Trophoblast cell (in vitro differentiated cells and primary cell): ENCODE measurements around the gene AHI1.
A peak's percentile ranks its signal among the peaks of the same experiment; 100 is the strongest.

Experiments
- DNase-seq, 2 donors: peaks; one replicate each; pipeline ENCODE4 v3.0.0-alpha.2; 2016
- H2AFZ ChIP-seq: 2 replicates; pipeline ENCODE4 v1.6.1; 2013; ENCODE audit warnings: low read length, moderate library complexity, mild to moderate bottlenecking; ENCODE audit not compliant: insufficient read depth, poor library complexity
- H2AK5ac ChIP-seq: 2 replicates; pipeline ENCODE4 v1.6.1; 2013; ENCODE audit warnings: mild to moderate bottlenecking, low read length
- H2BK120ac ChIP-seq: 2 replicates; pipeline ENCODE4 v1.6.1; 2013; ENCODE audit warnings: low read length, mild to moderate bottlenecking, moderate library complexity; ENCODE audit not compliant: insufficient read depth, poor library complexity
- H2BK12ac ChIP-seq: 2 replicates; pipeline ENCODE4 v1.6.1; 2013; ENCODE audit warnings: mild to moderate bottlenecking, low read length, moderate library complexity
- H2BK5ac ChIP-seq: 2 replicates; pipeline ENCODE4 v1.6.1; 2013; ENCODE audit warnings: low read length, low read depth, moderate library complexity, mild to moderate bottlenecking; ENCODE audit not compliant: poor library complexity
- H3K14ac ChIP-seq: 2 replicates; pipeline ENCODE4 v1.6.1; 2013; ENCODE audit warnings: mild to moderate bottlenecking, low read length
- H3K18ac ChIP-seq: 2 replicates; pipeline ENCODE4 v1.6.1; 2013; ENCODE audit warnings: mild to moderate bottlenecking, low read length
- H3K23ac ChIP-seq: 2 replicates; pipeline ENCODE4 v1.6.1; 2013; ENCODE audit warnings: low read length
- H3K27ac ChIP-seq: 2 replicates; pipeline ENCODE4 v1.5.1; 2013; ENCODE audit warnings: low read depth, mild to moderate bottlenecking, inconsistent platforms, low read length, moderate library complexity
- H3K27me3 ChIP-seq: 2 replicates; pipeline ENCODE4 v1.6.1; 2013; ENCODE audit warnings: inconsistent platforms, mild to moderate bottlenecking, low read length, moderate library complexity; ENCODE audit not compliant: insufficient read depth
- H3K36me3 ChIP-seq, 2 experiments: 1 replicate in 1 of 2; 2 replicates in 1 of 2; pipeline ENCODE4 v1.6.1; 2013; ENCODE audit warnings: low read length in 2 of 2, mild to moderate bottlenecking in 2 of 2, moderate library complexity in 1 of 2; ENCODE audit not compliant: insufficient read depth in 2 of 2, control insufficient read depth in 1 of 2
- H3K4ac ChIP-seq: 2 replicates; pipeline ENCODE4 v1.6.1; 2013; ENCODE audit warnings: low read depth, mild to moderate bottlenecking, low read length, moderate library complexity
- H3K4me1 ChIP-seq, 2 experiments: 1 replicate in 1 of 2; 2 replicates in 1 of 2; pipeline ENCODE4 v1.6.1; 2013; ENCODE audit warnings: low read length in 2 of 2, mild to moderate bottlenecking in 2 of 2, moderate library complexity in 1 of 2; ENCODE audit not compliant: insufficient read depth in 2 of 2, control insufficient read depth in 1 of 2
- H3K4me2 ChIP-seq: 2 replicates; pipeline ENCODE4 v1.6.1; 2013; ENCODE audit warnings: inconsistent platforms, mild to moderate bottlenecking, low read length, moderate library complexity
- H3K4me3 ChIP-seq: 2 replicates; pipeline ENCODE4 v1.5.1; 2013; ENCODE audit warnings: mild to moderate bottlenecking, low read depth, low read length, inconsistent platforms
- H3K79me1 ChIP-seq: one replicate; pipeline ENCODE4 v1.6.1; 2013; ENCODE audit warnings: low read length
- H3K79me2 ChIP-seq: 2 replicates; pipeline ENCODE4 v1.6.1; 2013; ENCODE audit warnings: low read length, mild to moderate bottlenecking; ENCODE audit not compliant: control insufficient read depth, insufficient read depth, poor library complexity
- H3K9ac ChIP-seq: 2 replicates; pipeline ENCODE4 v1.6.1; 2013; ENCODE audit warnings: mild to moderate bottlenecking, low read length
- H3K9me3 ChIP-seq: 2 replicates; pipeline ENCODE4 v1.6.1; 2013; ENCODE audit warnings: low read depth, mild to moderate bottlenecking, control low read depth, inconsistent platforms, low read length; ENCODE audit not compliant: insufficient read depth
- H4K12ac ChIP-seq: 2 replicates; pipeline ENCODE4 v1.6.1; 2013; ENCODE audit warnings: low read depth, mild to moderate bottlenecking, low read length, moderate library complexity
- H4K8ac ChIP-seq: 2 replicates; pipeline ENCODE4 v1.6.1; 2013; ENCODE audit warnings: low read depth, mild to moderate bottlenecking, low read length, moderate library complexity
- H4K91ac ChIP-seq: one replicate; pipeline ENCODE4 v1.6.1; 2013; ENCODE audit warnings: low read depth, mild to moderate bottlenecking, low read length, moderate library complexity
- WGBS: extraction: QIAGEN DNeasy Blood & Tissue Kit; methylation state at CpG from one replicate; pipeline ENCODE4 v1.1.7; 2013; ENCODE audit warnings: missing lambda C conversion rate; ENCODE audit not compliant: insufficient read length, insufficient coverage; ENCODE audit errors: extremely low coverage; 5-methylcytosine and 5-hydroxymethylcytosine counted together

AHI1 gene

GRCh38 chr6:135465903-135466302 lies 31.6 kb downstream of the AHI1 start:
- H3K79me2 ChIP-seq, result no peaks in the 10 kb centered on the region
- H3K4me3 ChIP-seq, result no peak overlapping the region
- H3K27ac ChIP-seq, result no peak overlapping the region
- no peak overlapping the region for H2BK120ac ChIP-seq
- H4K12ac ChIP-seq, result no peak overlapping the region
- H3K9me3 ChIP-seq, result no peaks in the 10 kb centered on the region
- no peaks in the 10 kb centered on the region for H3K36me3 ChIP-seq
- no peak overlapping the region for H4K91ac ChIP-seq
- no CpG with 5 or more reads among the region's 4 CpGs for WGBS
- H3K27me3 ChIP-seq, result no peaks in the 10 kb centered on the region
- no peak overlapping the region for H3K9ac ChIP-seq
- no peak overlapping the region for H3K18ac ChIP-seq
- H3K4ac ChIP-seq, result no peak overlapping the region
- no peak overlapping the region for H2AK5ac ChIP-seq
- DNase-seq, result no peak
- no peak overlapping the region for H3K14ac ChIP-seq
- H3K79me1 ChIP-seq, result no peaks in the 10 kb centered on the region
- H3K4me1 ChIP-seq, result no peaks in the 10 kb centered on the region
- H3K4me2 ChIP-seq, result no peak overlapping the region
- H2BK12ac ChIP-seq, result no peak overlapping the region
- H2AFZ ChIP-seq, result no peak overlapping the region
- H3K23ac ChIP-seq, result no peak overlapping the region
- no peak overlapping the region for H4K8ac ChIP-seq
- no peak overlapping the region for H2BK5ac ChIP-seq

GRCh38 chr6:135465307-135465706 lies 32.2 kb downstream of the AHI1 start:
- H3K36me3 ChIP-seq, result no peaks in the 10 kb centered on the region
- H4K12ac ChIP-seq, result no peak overlapping the region
- H3K79me2 ChIP-seq, result no peaks in the 10 kb centered on the region
- no peaks in the 10 kb centered on the region for H3K9me3 ChIP-seq
- no peak overlapping the region for H3K18ac ChIP-seq
- H3K14ac ChIP-seq, result no peak overlapping the region
- H3K4ac ChIP-seq, result no peak overlapping the region
- no peak overlapping the region for H2BK120ac ChIP-seq
- H3K79me1 ChIP-seq, result no peaks in the 10 kb centered on the region
- no peak overlapping the region for H4K8ac ChIP-seq
- no peak overlapping the region for H3K4me3 ChIP-seq
- H3K23ac ChIP-seq, result no peak overlapping the region
- H4K91ac ChIP-seq, result no peak overlapping the region
- H3K9ac ChIP-seq, result no peak overlapping the region
- H2AK5ac ChIP-seq, result no peak overlapping the region
- no peak overlapping the region for H2AFZ ChIP-seq
- no CpG with 5 or more reads among the region's 1 CpG for WGBS
- H3K4me2 ChIP-seq, result no peak overlapping the region
- H3K27me3 ChIP-seq, result no peaks in the 10 kb centered on the region
- no peak overlapping the region for H3K27ac ChIP-seq
- DNase-seq, result no peak
- H3K4me1 ChIP-seq, result no peaks in the 10 kb centered on the region
- no peak overlapping the region for H2BK5ac ChIP-seq
- no peak overlapping the region for H2BK12ac ChIP-seq

GRCh38 chr6:135464634-135465033 lies 32.9 kb downstream of the AHI1 start:
- H3K4me3 ChIP-seq, result no peak overlapping the region
- H3K18ac ChIP-seq, result no peak overlapping the region
- H4K8ac ChIP-seq, result no peak overlapping the region
- no peak overlapping the region for H4K91ac ChIP-seq
- no peak overlapping the region for H3K4ac ChIP-seq
- H3K14ac ChIP-seq, result no peak overlapping the region
- no peak overlapping the region for H3K23ac ChIP-seq
- no peak overlapping the region for H4K12ac ChIP-seq
- no peak overlapping the region for H2BK120ac ChIP-seq
- H3K36me3 ChIP-seq, result no peaks in the 10 kb centered on the region
- H3K9ac ChIP-seq, result peak overlapping the region; percentile 21
- H3K27me3 ChIP-seq, result no peaks in the 10 kb centered on the region
- H3K79me1 ChIP-seq, result no peaks in the 10 kb centered on the region
- no peak overlapping the region for H2AFZ ChIP-seq
- H3K4me1 ChIP-seq, result no peaks in the 10 kb centered on the region
- DNase-seq, result no peak
- WGBS, result no CpG with 5 or more reads among the region's 1 CpG
- no peaks in the 10 kb centered on the region for H3K9me3 ChIP-seq
- no peak overlapping the region for H3K27ac ChIP-seq
- no peak overlapping the region for H2BK12ac ChIP-seq
- H2BK5ac ChIP-seq, result no peak overlapping the region
- H2AK5ac ChIP-seq, result no peak overlapping the region
- H3K79me2 ChIP-seq, result no peaks in the 10 kb centered on the region
- H3K4me2 ChIP-seq, result no peak overlapping the region

- Histone ChIP-seq H3K4me2 (no peak overlapping the region), H3K4me1 (no peaks in the 10 kb centered on the region), H2BK12ac (no peak overlapping the region), H4K8ac (no peak overlapping the region), H3K18ac (no peak overlapping the region), H3K36me3 (no peaks in the 10 kb centered on the region), H4K91ac (no peak overlapping the region), H3K27ac (no peak overlapping the region), H3K79me1 (no peaks in the 10 kb centered on the region), H3K4me3 (no peak overlapping the region), H3K27me3 (no peaks in the 10 kb centered on the region), H3K9ac (no peak overlapping the region), H3K4ac (no peak overlapping the region), H2AFZ (no peak overlapping the region), H3K14ac (no peak overlapping the region), H2AK5ac (no peak overlapping the region), H2BK120ac (no peak overlapping the region), H3K23ac (no peak overlapping the region), H3K9me3 (no peaks in the 10 kb centered on the region), H3K79me2 (no peaks in the 10 kb centered on the region), H2BK5ac (no peak overlapping the region), H4K12ac (no peak overlapping the region)
- no CpG with 5 or more reads among the region's 1 CpG for WGBS
- DNase-seq, result no peak
Observed at GRCh38 chr6:135461208-135461607, 36.3 kb downstream of the AHI1 start.
